GM23338 (cell line): ENCODE measurements around the gene TTC16. TPM values are rescaled to one million over a fixed set of nuclear protein-coding genes. Genes with fewer than 3 reads are reported as not detected.

Experiments used
- ATAC-seq: fragments of 200-7000 bp; cut with Tn5 transposase; 3 replicates; pipeline ENCODE4 v1.9.1; 2020
- DNase-seq: peaks from one replicate; pipeline ENCODE4 v3.0.0-alpha.2; 2015; ENCODE audit warnings: low spot score
- H2AFZ ChIP-seq: fragments of 200-600 bp; sonication (generic); 2 replicates; pipeline ENCODE4 v1.8.0; 2016; ENCODE audit warnings: antibody characterized with exemption, mild to moderate bottlenecking, moderate library complexity
- H3F3A ChIP-seq: fragments of 200-600 bp; sonication (generic); replicated peaks from 2 replicates; pipeline ENCODE4 v1.8.0; 2017; ENCODE audit warnings: antibody characterized with exemption, mixed run types, low read depth
- H3K27ac ChIP-seq: fragments of 200-600 bp; sonication (generic); 2 replicates; pipeline ENCODE4 v1.6.1; 2016; ENCODE audit warnings: low read depth
- H3K27me3 ChIP-seq: fragments of 200-600 bp; sonication (generic); 2 replicates; pipeline ENCODE4 v1.8.0; 2016; ENCODE audit warnings: mild to moderate bottlenecking, mixed run types, moderate library complexity; ENCODE audit not compliant: insufficient read depth
- H3K36me3 ChIP-seq: fragments of 200-600 bp; sonication (generic); 2 replicates; pipeline ENCODE4 v1.8.0; 2016; ENCODE audit warnings: mild to moderate bottlenecking; ENCODE audit not compliant: insufficient read depth
- H3K4me1 ChIP-seq: fragments of 200-600 bp; sonication (generic); 2 replicates; pipeline ENCODE4 v1.8.0; 2016; ENCODE audit warnings: mild to moderate bottlenecking, moderate library complexity; ENCODE audit not compliant: insufficient read depth
- H3K4me2 ChIP-seq: fragments of 200-600 bp; sonication (generic); 2 replicates; pipeline ENCODE4 v1.7.1; 2017; ENCODE audit warnings: mixed run types
- H3K4me3 ChIP-seq: fragments of 200-600 bp; sonication (generic); 2 replicates; pipeline ENCODE4 v1.6.1; 2016; ENCODE audit warnings: mixed run types
- H3K79me2 ChIP-seq: fragments of 200-600 bp; sonication (generic); replicated peaks from 2 replicates; pipeline ENCODE4 v1.8.0; 2017; ENCODE audit warnings: mild to moderate bottlenecking; ENCODE audit not compliant: insufficient read depth
- H3K9me2 ChIP-seq: fragments of 200-600 bp; sonication (generic); 2 replicates; pipeline ENCODE4 v1.8.0; 2017; ENCODE audit not compliant: insufficient read depth
- H4K20me1 ChIP-seq: fragments of 200-600 bp; sonication (generic); replicated peaks from 2 replicates; pipeline ENCODE4 v1.8.0; 2017; ENCODE audit warnings: mild to moderate bottlenecking; ENCODE audit not compliant: insufficient read depth
- H3K27ac Mint-ChIP-seq: 2 replicates; pipeline ENCODE4 v1.8.0; 2020; ENCODE audit warnings: inconsistent platforms, mild to moderate bottlenecking, moderate library complexity, mixed read lengths
- H3K27me3 Mint-ChIP-seq: 3 replicates; pipeline ENCODE4 v1.8.0; 2022; ENCODE audit warnings: low read depth, mild to moderate bottlenecking, moderate library complexity, mixed read lengths, inconsistent platforms; ENCODE audit not compliant: insufficient read depth, poor library complexity
- H3K36me3 Mint-ChIP-seq: 3 replicates; pipeline ENCODE4 v1.8.0; 2021; ENCODE audit warnings: low read depth, mild to moderate bottlenecking, inconsistent platforms, moderate library complexity, mixed read lengths
- H3K4me1 Mint-ChIP-seq: 3 replicates; pipeline ENCODE4 v1.8.0; 2020; ENCODE audit warnings: mild to moderate bottlenecking, inconsistent platforms, mixed read lengths
- H3K4me3 Mint-ChIP-seq: 3 replicates; pipeline ENCODE4 v1.8.0; 2021; ENCODE audit warnings: moderate library complexity, mild to moderate bottlenecking, inconsistent platforms, mixed read lengths
- H3K9me3 Mint-ChIP-seq: 3 replicates; pipeline ENCODE4 v1.8.0; 2020; ENCODE audit warnings: moderate library complexity, mild to moderate bottlenecking, inconsistent platforms, mixed read lengths
- CTCF ChIP-seq, 2 experiments: fragments of 200-600 bp in 1 of 2; sonication (generic) in 1 of 2; conservative IDR thresholded peaks; 2 replicates each; pipeline versions ENCODE4 v1.5.1 to v1.6.1; 2016 to 2017; ENCODE audit warnings: antibody characterized with exemption in 2 of 2, low read depth in 2 of 2, mild to moderate bottlenecking in 2 of 2, moderate library complexity in 1 of 2
- EZH2 ChIP-seq: fragments of 200-600 bp; sonication (generic); IDR thresholded peaks from one replicate; pipeline ENCODE4 v1.8.0; 2017; ENCODE audit warnings: antibody characterized with exemption, mild to moderate bottlenecking, low read depth; ENCODE audit not compliant: unreplicated experiment
- EZH2phosphoT487 ChIP-seq: fragments of 200-600 bp; sonication (generic); IDR thresholded peaks from one replicate; pipeline ENCODE4 v1.8.1; 2018; ENCODE audit warnings: antibody characterized with exemption; ENCODE audit not compliant: unreplicated experiment
- JUNB ChIP-seq: IDR thresholded peaks from one replicate; pipeline ENCODE4 v1.6.1; 2016; ENCODE audit warnings: antibody characterized with exemption; ENCODE audit not compliant: unreplicated experiment
- ZNF462 ChIP-seq: fragments of 250-450 bp; sonication (Bioruptor Pico); IDR thresholded peaks from 2 replicates; pipeline ENCODE4 v1.5.0; 2020; ENCODE audit warnings: mild to moderate bottlenecking, moderate library complexity
- polyA plus RNA-seq: library from polyadenylated mRNA; unstranded; fragments of >200 nt; fragmentation: Nextera tagmentation; extraction: Ambion mirVana; gene quantifications from 2 replicates; pipeline ENCODE4 v1.2.1, GENCODE V29; 2016
- total RNA-seq: library from RNA; depleted of rRNA; stranded (reverse); fragments of >200 nt; shearing (Covaris generic); gene quantifications from 2 replicates; pipeline ENCODE4 v1.2.3, GENCODE V29; 2014

TTC16 gene
- total and polyA plus RNA-seq, 2 experiments from 2014 or later: not detected

- TF ChIP-seq ZNF462 (CRISPR knock-in tag): no peak
- TF ChIP-seq EZH2: no peak
Measured at GRCh38 chr9:127716412-127716811, 533 bp downstream of the TTC16 start (continued).

DNA sequence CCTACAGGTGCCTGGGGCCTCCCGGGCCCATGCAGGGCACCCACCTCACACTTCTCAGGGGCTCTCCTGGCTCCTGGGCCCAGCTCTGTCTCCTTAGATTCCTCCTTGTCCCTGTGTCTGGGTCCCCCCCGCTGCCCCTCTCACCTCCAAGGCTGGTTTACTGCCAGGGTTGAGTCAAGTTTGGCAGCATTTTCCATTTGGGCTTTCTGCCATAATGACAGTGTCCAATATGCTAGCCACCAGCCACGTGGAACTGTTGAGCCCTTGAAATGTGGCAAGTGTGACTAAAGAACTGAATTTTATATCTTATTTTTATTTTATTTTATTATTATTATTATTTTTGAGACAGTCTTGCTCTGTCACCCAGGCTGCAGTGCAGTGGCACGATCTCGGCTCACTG is 1.9 kb downstream of the TTC16 start:
- Histone ChIP-seq H3K4me3 (no peak overlapping the region), H3K4me1 (0 out of 2 replicates have a peak, but pooled peaks cover 3% of the 10 kb centered on the region), H3F3A (0 out of 2 replicates have a peak, but pooled peaks cover 6% of the 10 kb centered on the region), H3K4me2 (no peak overlapping the region), H3K27me3 (no peaks in the 10 kb centered on the region), H2AFZ (no peak overlapping the region), H3K27ac (no peak overlapping the region), H3K9me2 (no peaks in the 10 kb centered on the region), H3K79me2 (no peaks in the 10 kb centered on the region), H4K20me1 (no peaks in the 10 kb centered on the region), H3K36me3 (no peaks in the 10 kb centered on the region)
- no peak overlapping the region for H3K27ac Mint-ChIP-seq
- ATAC-seq: no peak
- H3K4me3 Mint-ChIP-seq: no peak overlapping the region
- TF ChIP-seq JUNB: no peak
- TF ChIP-seq EZH2phosphoT487: no peak
- no peak for TF ChIP-seq ZNF462 (CRISPR knock-in tag)
- no peak for TF ChIP-seq CTCF (conservative IDR thresholded peaks at IDR 0.05; ENCODE audit: low read depth in 2 of 2)
- H3K27me3 Mint-ChIP-seq: peaks cover 16% of the 10 kb centered on the region
- H3K4me1 Mint-ChIP-seq: peaks cover 13% of the 10 kb centered on the region
- H3K36me3 Mint-ChIP-seq: no peaks in the 10 kb centered on the region
- no peak for DNase-seq
- H3K9me3 Mint-ChIP-seq: no peaks in the 10 kb centered on the region
